GM18907 (cell line): ENCODE measurements around the gene HM13.
"Not testable (repeated sequence)": the region's sequence is repeated elsewhere in the genome, so short reads cannot be mapped to it uniquely, and the experiment has no call there.

Experiments used
- ATAC-seq: cut with Tn5 transposase; IDR thresholded peaks from one replicate; pipeline ENCODE4 v1.9.1; 2021; ENCODE audit warnings: mild to moderate bottlenecking, moderate library complexity; ENCODE audit not compliant: unreplicated experiment

The HM13 gene

DNA sequence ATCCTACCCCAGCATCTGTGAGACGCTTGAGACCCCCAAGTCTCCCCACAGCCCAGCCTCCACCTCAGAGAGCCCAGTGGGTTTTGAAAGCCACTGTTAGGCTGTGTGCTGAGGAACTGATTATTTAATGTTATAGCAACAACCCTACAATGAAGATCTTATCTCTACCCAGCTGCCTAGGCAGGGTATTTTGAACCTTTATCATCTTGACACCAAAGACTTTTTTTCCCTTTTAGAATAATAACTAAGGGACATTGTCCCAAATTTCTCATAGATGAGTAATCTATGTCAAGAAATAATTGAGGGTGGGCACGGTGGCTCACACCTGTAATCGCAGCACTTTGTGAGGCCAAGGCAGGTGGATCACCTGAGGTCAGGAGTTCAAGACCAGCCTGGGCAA, 26.2 kb downstream of the HM13 start:
- ATAC-seq, result no peak

DNA sequence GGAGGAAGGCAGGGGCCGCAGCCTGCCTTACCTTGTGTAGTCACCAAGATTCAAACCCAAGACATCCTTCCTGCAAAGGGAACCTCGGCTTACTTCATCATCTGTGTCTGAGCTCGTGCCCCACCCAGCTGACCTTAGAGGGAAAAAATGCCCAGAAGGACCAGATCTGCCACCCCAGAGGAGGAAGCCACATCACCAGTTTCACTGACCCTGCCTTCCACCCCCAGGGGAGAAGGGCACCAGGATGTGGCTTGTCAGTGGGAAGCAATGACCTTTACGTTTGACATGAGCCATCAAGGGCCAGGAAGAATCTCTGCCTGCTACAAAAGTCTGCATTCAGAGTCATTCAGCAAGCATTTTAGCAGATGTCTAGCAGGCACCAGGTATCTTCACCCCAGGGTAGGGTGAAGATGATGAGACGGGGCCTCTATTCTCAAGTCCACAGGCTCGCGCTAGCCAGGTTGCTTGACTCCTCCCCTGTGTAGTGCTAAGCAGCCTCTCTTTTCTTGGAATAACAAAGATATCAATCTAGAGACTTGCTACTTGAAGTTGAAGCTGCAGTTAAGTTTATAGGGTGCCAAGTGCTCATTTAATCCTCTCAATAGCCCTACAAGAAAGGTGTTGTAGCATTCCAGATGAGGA, 28.1 kb downstream of the HM13 start:
- no peak for ATAC-seq

DNA sequence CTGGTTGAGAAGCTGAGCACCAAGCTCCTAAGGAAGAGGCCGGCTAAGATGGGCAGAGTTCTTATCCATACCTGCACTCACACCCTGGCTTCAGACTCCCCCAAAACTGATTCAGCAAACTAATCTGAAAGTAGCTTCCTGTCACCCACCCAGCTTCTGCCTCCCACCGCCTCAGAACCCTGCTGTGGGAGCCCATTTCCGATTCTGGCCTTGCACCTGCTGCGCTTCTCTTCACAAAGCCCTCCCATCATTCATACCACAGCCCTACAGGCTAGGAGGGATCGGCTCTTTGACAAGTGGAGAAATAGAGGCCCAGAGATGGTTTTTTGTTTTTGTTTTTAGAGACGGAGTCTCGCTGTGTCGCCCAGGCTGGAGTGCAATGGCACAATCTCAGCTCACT, 28.7 kb downstream of the HM13 start:
- ATAC-seq, result no peak

DNA sequence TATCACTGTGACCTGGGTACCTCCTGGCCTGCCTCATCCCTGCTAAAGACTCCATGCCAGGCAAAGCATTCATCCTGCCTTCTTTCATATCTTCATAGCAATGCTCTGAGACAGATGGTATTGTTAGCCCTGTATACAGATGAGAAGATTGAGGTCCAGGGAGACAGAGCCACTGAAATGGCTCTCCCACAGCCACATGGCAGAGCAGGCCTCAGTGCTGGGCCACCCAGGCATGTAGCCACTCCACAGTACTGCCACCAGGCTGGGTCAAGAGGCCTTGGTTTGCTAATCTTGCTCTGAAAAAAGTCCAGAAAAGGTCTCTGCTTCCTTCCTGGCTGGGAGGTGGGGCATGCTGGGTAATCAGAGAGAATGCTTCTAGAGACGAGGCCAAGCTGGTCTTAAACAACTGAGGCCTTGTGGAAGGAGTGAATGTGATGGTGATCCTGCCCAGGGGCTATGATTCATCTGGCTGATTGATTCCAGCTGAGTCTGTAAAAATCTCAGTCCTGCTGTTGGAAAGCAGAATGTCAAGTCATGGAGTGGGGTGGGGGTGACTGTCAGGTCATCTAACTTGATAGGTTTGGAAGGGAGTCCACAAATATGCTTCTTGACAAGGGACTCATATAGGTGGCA, 29.8 kb downstream of the HM13 start:
- ATAC-seq, result no peak

DNA sequence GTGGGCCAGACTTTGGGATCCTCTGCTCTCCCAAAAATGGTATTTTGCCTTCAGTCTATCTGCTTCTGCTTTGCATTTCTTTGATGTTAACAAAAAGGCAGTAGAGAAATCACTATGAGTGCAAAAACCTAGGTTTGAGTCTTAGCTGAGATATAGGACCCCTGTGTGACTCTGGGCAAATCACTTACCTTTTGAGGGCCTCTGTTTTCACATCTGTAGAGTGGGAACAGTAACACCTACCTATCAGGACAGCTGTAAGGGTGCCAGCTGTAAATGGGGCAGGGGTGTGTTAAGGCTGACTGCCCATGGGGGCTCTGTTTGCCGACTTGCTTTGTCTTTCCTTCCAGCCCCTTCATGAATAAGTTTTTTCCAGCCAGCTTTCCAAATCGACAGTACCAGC, 30.4 kb downstream of the HM13 start:
- no peak for ATAC-seq

DNA sequence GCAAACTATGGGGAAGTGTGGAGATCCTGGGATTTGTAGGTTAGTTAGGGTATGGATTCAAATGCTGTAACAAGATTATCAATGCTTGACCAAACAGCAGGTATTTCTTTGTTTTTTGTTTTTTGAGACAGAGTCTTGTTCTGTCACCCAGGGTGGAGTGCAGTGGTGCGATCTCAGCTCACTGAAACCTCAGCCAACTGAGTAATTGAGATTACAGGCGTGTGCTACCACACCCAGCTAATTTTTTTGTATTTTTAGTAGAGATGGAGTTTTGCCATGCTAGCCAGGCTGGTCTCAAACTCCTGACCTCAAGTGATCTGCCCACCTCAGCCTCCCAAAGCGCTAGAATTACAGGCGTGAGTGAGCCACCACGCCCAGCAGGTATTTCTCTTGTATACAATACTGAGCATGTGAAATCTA, 31.4 kb downstream of the HM13 start:
- ATAC-seq, result not testable (repeated sequence)

DNA sequence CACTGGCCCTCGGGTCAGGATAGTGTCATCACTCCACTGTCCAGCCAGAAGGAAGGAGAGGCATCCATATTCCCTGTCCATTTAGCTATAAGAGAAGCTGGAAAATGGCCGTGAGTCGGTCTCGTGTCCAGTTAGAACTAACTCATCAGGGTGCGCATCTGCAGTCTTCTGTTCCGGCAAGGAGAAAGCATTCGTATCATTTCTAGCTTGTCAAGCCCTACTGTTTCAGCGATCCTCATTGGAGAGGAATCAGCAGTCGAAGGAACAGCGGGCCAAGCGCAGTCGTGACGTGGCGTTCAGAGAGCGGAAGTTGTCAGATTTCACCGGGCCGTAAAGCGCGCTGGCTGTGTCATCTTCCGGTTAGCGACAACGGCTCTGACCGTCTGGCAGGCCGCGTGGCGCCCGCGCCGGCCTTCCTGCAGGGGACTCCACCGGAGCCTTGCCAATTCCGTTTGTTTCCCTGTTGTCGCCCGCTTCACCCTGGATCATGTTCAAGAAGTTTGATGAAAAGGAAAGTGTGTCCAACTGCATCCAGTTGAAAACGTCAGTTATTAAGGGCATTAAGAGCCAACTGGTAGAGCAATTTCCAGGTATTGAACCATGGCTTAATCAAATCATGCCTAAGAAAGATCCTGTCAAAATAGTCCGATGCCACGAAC, 32.9 kb downstream of the HM13 start:
- peak; percentile 74 for ATAC-seq

DNA sequence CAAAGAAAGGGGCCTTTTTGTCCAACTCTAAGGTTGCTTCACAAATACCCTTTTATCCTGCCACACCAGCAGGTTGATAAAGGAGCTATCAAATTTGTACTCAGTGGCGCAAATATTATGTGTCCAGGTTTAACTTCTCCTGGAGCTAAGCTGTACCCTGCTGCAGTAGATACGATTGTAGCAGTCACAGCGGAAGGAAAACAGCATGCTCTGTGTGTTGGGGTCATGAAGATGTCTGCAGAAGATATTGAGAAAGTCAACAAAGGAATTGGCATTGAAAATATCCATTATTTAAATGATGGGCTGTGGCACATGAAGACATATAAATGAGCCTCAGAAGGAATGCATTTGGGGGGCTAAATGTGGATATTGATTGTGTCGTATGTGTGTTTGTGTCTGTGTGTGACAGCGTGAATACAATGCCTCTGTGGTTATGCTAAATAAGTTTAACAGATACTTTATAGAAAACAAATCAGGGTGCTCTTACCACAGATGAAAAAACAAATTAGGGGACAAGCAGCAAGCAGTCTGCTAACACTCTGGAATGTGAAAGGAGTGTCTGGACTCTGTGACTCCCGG, 33.6 kb downstream of the HM13 start:
- no peak for ATAC-seq

DNA sequence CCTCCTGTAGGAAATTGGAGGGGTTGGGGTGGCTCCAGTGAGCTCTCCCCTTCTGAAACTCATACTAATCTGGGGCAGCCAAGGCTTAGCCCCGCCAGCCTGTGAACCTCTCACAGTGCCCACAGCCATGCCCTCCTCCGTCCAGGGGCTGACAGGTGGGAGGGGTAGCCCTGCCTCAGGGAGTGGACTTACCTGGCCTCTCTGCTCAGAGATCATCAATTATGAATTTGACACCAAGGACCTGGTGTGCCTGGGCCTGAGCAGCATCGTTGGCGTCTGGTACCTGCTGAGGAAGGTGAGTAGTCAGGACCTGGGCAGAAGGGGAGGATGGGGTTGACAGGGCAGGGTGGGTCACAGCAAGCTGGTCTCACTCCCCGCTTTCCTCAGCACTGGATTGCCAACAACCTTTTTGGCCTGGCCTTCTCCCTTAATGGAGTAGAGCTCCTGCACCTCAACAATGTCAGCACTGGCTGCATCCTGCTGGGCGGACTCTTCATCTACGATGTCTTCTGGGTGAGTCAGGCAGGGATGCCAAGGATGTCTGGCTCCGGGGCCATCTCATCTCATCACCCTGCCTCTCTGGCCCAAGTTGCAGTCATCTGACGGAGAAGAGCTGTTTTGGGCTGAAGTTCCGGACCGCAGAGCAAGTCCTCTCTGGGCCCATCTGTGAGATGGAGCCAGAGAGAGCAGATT, 34.7 kb downstream of the HM13 start:
- no peak for ATAC-seq

DNA sequence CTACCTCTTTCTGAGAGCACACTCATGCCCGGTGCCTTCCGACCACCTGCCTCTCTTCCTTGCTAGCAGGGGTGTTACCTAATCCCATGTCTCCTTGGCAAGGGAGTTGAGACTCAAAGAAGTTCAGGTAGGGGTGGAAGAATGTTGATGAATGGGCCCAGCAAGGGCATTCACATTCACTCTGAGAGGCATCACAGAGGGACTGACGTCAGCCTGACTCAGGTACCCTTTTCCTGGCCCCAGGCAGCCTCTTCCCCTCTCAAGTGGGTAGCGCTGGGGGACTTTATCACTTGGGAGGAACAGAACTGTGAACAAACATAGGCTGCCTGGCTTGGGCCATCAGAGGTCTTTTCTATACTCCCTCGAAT, 35.3 kb downstream of the HM13 start:
- ATAC-seq, result no peak

DNA sequence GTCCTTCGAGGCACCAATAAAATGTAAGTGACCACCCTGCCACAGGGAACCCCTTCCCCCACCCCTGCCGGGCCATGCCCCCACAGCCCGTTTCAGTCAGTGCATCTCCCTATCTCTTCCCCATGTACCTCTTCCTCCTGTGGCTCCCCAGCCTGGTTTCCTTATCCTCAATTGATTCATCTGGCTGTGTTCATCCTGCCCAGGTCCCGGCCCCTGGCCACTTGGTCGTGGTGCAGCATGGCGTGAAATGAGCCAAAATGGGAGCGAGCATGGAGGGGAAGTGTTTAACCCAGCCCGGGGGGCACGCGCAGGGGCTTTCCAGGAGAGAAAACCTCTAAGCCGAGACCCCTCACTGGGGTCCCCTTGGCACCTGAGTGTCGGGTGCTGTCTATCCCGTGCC, 35.9 kb downstream of the HM13 start:
- ATAC-seq, result no peak

DNA sequence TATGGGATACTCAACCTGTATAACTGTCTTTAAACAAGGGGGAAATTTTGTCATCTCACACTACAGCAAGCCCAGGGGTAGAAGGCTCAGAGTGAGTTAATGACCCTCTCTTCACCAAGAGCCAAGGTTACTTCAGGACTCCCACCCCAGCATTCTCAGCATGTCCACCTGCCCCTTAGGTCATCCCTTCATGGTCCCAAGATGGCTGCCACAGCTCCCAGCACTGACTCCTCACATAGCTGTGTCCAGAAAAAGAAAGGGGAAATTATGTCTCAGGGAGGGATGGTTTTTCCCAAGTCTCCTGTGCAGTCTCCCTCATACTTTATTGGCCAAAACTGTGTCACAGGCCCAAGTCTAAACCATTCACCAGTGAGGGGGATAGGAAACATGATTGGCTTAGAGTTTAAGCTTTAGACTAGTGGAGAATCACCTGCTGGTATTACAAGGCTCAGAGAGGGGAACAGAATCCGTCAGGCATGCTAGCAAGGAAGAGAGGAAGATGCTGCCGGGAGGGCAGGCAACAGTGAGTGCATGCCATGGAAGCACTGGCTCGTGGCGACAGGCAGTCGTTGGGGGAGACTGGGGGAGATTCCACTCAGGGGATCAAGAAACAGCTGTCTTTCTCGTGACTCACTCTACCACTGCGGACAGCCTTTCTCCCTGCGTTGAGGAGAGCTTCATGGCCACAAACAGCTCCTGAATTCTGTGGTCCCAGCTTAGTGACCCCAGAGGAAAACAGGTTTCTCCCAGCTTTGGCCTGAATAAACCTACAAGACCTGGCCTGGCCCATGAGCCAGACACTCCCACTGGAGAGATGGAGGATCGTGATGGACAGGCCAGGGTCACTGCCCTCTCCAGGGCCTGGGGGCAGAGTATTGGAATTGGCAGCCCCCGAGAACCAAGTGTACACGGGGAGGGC, 37.2 kb downstream of the HM13 start:
- no peak for ATAC-seq

DNA sequence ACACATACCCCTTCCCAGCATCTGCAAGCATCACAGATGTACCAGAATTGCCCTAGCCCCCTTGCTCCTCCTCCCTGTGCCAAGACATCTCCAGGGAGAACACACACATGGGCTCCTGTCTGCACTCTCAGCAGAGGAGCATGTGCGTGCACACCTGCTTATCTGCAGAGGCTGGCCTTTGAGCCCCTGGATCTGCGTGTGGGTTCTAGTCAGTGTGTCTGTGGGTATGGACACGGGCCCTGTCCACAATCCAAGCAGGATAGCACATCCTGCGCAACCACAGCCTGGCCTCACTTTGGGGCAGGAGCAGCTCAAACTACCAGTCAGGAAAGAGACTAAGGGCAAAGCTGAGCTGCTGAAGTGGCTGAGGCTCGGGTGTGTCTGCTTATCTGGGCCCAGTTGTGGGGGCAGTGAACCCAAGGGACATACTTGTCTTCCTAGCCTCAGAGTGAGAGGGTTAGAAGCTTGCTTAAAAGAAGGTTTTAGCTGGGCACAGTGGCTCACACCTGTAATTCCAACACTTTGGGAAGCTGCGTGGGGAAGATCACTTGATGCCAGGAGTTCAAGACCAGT, 41.0 kb downstream of the HM13 start:
- no peak for ATAC-seq

DNA sequence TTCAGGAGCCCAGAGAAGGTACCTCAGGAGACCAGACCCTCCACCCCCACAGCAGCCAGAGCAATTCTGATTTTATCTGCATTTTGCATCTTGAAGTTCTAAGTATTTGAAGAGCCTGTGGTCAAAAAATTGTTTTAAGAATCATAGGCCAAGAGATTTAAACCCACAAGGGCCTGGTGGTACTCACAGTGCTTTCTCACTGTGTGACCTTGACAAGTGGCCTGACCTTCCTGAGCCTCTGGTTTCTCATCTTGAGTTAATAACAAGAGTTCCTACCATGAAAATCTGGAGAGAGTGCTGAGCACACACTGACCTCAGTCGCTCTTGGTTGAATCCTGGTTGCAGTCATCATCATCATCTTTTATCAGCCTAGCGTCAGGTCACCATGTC, 45.5 kb downstream of the HM13 start:
- ATAC-seq, result no peak

DNA sequence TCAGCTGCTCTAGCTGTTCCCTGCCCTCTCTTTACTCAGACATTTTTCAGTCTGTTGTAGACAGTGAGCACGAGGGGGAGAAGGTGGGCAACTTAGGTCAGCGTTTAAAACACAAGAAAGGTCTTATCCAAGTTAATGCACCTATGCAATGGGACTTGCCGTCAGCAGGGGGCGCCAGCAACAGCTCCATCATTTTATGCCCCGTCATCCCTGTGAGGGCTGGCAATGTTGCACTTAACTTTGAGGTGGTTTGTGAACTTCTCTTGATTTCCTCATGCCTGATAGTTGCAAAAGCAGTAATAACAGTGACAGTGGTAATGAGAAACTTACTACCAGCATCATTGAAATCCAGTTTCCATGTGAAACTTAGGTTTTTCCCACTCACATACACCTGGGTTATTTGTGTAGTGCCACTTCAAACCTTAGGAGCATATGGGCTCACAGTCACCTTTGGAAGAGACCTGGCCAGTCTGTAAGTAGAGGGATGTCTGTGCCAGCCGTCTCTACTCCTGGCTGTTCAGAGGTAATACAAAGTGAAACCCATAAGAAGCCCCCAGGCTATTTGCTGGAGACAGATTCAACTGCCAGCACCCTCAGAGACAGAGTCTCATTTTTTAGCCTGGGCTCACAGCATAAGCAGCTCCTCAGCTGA, 46.0 kb downstream of the HM13 start:
- ATAC-seq, result peak; percentile 52

DNA sequence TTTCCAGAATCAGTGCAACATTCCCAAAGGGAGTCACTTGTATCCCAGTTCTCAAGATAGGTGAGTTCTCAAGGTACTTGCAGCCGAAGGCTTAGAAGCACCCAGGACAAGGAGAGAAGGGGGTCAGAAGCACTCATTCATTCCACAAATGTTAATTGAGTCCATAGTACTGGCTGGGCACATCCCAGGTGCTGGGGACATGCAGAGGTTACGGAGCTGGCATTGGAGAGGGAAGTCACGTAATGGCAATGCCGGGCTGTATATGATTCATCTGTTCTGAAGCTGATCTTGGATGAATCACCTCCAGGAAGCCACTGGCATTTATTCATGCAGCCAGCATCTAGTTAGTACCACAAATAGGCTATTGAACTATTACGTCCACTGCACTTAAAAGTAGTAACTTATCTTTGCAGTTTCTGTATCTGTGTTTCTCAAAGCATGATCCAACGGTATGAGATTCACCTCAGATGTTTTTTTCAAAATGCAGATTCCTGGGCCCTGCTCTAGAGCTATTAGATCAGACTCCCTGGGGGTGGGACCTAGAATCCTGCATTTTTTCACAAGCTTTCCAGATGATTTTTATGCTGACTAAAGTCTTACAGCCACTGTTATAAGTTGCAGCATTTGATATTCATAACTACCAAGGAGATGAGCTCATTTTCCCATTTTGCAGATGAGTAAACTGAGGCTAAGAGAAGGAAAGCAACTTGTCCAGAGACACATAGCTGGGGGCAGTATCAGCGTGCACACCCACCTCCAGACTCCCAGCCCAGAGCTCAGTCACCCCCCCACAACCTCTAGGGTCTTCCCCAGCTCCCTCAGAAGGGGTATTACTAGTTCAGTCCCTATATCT, 46.7 kb downstream of the HM13 start:
- ATAC-seq, result no peak

DNA sequence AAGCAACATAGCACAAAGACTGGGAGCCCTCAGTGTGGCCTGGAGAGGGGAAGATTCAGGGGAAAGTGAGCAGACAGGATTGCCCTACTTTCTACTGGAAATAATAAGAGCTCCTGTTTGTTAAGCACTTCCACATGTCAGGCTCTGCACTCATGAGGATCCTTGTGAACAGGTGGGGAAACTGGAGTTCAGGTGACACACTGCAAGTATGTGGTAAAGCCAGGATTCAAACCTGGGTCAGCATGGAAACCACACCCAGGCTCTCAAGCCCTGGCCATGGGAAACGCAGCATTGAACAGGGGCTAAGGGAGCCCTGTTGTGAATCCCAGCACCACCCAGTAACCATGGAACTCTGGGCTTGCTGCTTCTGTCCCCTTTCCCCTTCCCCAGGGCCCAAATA, 48.0 kb downstream of the HM13 start:
- no peak for ATAC-seq

DNA sequence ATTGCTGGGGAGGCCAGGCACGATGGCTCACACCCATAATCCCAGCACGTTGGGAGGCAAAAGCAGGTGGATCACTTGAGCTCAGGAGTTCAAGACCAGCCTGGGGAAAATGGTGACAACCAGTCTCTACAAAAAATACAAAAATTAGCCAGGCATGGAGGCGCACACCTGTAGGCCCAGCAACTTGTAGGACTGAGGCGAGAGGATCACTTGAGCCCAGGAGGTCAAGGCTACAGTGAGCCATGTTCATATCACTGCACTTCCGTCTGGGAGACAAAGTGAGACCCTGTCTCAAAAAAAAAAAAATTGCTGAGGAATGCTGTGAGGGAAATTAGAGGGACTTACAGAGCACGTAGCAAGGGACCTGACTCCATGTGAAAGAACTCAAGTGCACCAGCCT, 50.0 kb downstream of the HM13 start:
- ATAC-seq, result no peak
